C4-2B (cell line): ENCODE measurements around the gene FBXO34.
A peak's percentile ranks its signal among the peaks of the same experiment; 100 is the strongest.

Experiments
- H3K27ac ChIP-seq: fragments of 450-650 bp; 2 replicates; pipeline ENCODE4 v1.5.1; 2017
- CTCF ChIP-seq: fragments of 450-650 bp; conservative IDR thresholded peaks from 2 replicates; pipeline ENCODE4 v1.5.1; 2017; ENCODE audit warnings: mild to moderate bottlenecking
- ZFX ChIP-seq: fragments of 450-650 bp; IDR thresholded peaks from 2 replicates; pipeline ENCODE4 v1.6.1; 2017

FBXO34 gene

GRCh38 chr14:55313480-55313879 is 42.3 kb downstream of the FBXO34 start:
- no peak overlapping the region for H3K27ac ChIP-seq
- TF ChIP-seq ZFX (no peak), CTCF (no peak)

- TF ChIP-seq ZFX (no peak), CTCF (no peak)
- no peak overlapping the region for H3K27ac ChIP-seq
These were observed 43.2 kb downstream of the FBXO34 start for GRCh38 chr14:55314449-55314848.

- no peak for TF ChIP-seq ZFX
- no peak for TF ChIP-seq CTCF
- H3K27ac ChIP-seq, result peak overlapping the region; percentile 68
These were observed 45.3 kb downstream of the FBXO34 start for GRCh38 chr14:55316564-55316963.

- TF ChIP-seq CTCF (no peak), ZFX (no peak)
These were observed 46.5 kb downstream of the FBXO34 start for GRCh38 chr14:55317542-55318306.

GRCh38 chr14:55318694-55319093 is 47.5 kb downstream of the FBXO34 start:
- TF ChIP-seq CTCF (no peak), ZFX (no peak)
- H3K27ac ChIP-seq, result no peak overlapping the region

More at GRCh38 chr14:55317542-55318306, 46.5 kb downstream of the FBXO34 start:
- peak overlapping the region; percentile 68 for H3K27ac ChIP-seq

GRCh38 chr14:55323910-55324309 is 52.7 kb downstream of the FBXO34 start:
- H3K27ac ChIP-seq, result no peak overlapping the region
- no peak for TF ChIP-seq ZFX
- TF ChIP-seq CTCF, result no peak

GRCh38 chr14:55324812-55325211 is 53.6 kb downstream of the FBXO34 start:
- H3K27ac ChIP-seq, result no peak overlapping the region
- TF ChIP-seq ZFX (no peak), CTCF (no peak)
